Measurements from ENCODE around the gene COL20A1. TPM values are rescaled to one million over a fixed set of nuclear protein-coding genes. Genes with fewer than 3 reads are reported as not detected.
A peak's percentile ranks its signal among the peaks of the same experiment; 100 is the strongest.

The COL20A1 gene
- total and polyA plus RNA-seq, 2 of the 13 experiments (the other 11 are each of a cell fraction or from before 2014, with no cell fraction given), result not detected

DNA sequence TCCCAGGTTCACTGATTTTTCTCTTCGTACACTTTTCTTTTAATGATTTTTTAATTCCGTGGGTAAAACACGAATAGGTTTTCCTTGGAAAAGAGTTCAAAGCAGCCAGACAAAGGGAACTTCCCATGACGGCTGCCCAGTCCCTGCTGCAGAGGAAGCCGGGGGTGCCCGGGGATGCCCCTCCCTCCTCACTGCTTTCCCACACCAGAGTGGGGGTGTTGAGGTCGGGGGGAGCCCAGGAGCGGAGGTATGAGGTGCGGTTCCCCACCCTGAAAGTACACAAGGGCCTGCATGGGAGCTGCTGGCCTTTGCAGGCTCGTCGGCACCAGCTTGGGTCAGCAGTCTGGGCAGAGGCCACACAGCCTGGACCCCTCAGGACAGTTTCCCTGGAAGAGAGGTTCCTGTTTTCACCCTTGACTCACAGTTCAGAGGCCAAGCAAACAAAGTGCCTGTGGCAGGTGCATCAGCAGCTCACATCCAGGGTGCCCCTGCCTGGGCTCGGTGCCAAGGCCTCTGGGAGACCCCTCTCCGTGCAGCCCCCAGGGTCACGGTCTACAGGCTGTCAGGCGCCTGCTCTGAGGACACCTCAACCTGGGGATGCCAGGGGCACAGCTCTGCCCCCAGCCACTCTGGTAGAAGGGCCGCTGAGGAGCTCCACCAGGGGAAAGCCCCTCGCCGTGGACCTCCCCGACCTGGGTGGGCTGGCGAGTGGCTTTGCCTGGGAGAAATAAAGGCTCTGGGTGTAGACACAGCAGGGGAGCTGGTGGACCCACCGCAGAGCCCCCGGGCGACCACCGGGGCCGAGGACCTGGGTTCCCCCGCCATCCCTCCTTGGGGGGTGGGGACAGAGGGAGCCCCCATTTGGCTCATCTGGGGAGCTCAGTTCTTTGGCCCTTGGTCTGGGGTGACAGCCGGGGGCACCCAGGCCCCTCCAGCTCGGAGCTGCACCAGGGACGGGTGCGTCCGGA lies 83.6 kb downstream of the COL20A1 start (continued):
- TF ChIP-seq HNF4G (IDR thresholded peaks at IDR 0.05; ENCODE audit: borderline replicate concordance, low read depth, low read length), result peak; percentile 48; the same call in 1 of the 2 replicates
- TF ChIP-seq HNF4G (CRISPR knock-in tag; IDR thresholded peaks at IDR 0.05; ENCODE audit: borderline replicate concordance, low read depth), result no peak
- TF ChIP-seq AGO1 (IDR thresholded peaks at IDR 0.05; ENCODE audit: low read depth, low read length, poor library complexity, severe bottlenecking), result peak; percentile 38
- no peak for TF ChIP-seq MEF2D (CRISPR knock-in tag; IDR thresholded peaks at IDR 0.05)
- TF ChIP-seq SRY (CRISPR knock-in tag; IDR thresholded peaks at IDR 0.05), result 0 out of 2 replicates have a peak, but pooled peaks have one; percentile 27
- no peak for TF ChIP-seq ZBTB26 (CRISPR knock-in tag; IDR thresholded peaks at IDR 0.05; ENCODE audit: borderline replicate concordance)
- 0 out of 2 replicates have a peak, but pooled peaks have one; percentile 10 for TF ChIP-seq ZNF30 (CRISPR knock-in tag; IDR thresholded peaks at IDR 0.05)
- TF ChIP-seq EP300 (IDR thresholded peaks at IDR 0.05; ENCODE audit: low read depth in 2 of 2, low read length in 2 of 2), result no peak
- TF ChIP-seq EP300 (CRISPR knock-in tag; IDR thresholded peaks at IDR 0.05; ENCODE audit: borderline replicate concordance), result no peak
- TF ChIP-seq LRRFIP1 (CRISPR knock-in tag; conservative IDR thresholded peaks at IDR 0.05), result no peak
- 0 out of 2 replicates have a peak, but pooled peaks have one; percentile 22 for TF ChIP-seq HDAC2 (CRISPR knock-in tag; IDR thresholded peaks at IDR 0.05)
- peak; percentile 86 for TF ChIP-seq NR2C2 (CRISPR knock-in tag; IDR thresholded peaks at IDR 0.05; ENCODE audit: borderline replicate concordance)
- peak; percentile 42; the same call in 1 of the 2 replicates for TF ChIP-seq TARDBP (CRISPR knock-in tag; IDR thresholded peaks at IDR 0.05)
- TF ChIP-seq, protein P1, sequence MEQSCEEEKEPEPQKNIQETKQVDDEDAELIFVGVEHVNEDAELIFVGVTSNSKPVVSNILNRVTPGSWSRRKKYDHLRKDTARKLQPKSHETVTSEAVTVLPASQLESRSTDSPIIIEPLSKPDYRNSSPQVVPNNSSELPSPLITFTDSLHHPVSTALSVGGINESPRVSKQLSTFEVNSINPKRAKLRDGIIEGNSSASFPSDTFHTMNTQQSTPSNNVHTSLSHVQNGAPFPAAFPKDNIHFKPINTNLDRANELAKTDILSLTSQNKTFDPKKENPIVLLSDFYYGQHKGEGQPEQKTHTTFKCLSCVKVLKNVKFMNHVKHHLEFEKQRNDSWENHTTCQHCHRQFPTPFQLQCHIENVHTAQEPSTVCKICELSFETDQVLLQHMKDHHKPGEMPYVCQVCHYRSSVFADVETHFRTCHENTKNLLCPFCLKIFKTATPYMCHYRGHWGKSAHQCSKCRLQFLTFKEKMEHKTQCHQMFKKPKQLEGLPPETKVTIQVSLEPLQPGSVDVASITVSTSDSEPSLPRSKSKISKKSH (CRISPR knock-in tag; IDR thresholded peaks at IDR 0.05; ENCODE audit: borderline replicate concordance), result peak; percentile 34; the same call in 1 of the 2 replicates
- peak; percentile 45; the same call in 1 of the 2 replicates for TF ChIP-seq FOSL2 (CRISPR knock-in tag; IDR thresholded peaks at IDR 0.05)
- TF ChIP-seq ZNF263 (CRISPR knock-in tag; IDR thresholded peaks at IDR 0.05), result 0 out of 2 replicates have a peak, but pooled peaks have one; percentile 52
- peak; percentile 39 for TF ChIP-seq TEAD3 (CRISPR knock-in tag; optimal IDR thresholded peaks at IDR 0.05; ENCODE audit: borderline replicate concordance)
- no peak for TF ChIP-seq THAP11 (CRISPR knock-in tag; IDR thresholded peaks at IDR 0.05)
- TF ChIP-seq, protein P2, sequence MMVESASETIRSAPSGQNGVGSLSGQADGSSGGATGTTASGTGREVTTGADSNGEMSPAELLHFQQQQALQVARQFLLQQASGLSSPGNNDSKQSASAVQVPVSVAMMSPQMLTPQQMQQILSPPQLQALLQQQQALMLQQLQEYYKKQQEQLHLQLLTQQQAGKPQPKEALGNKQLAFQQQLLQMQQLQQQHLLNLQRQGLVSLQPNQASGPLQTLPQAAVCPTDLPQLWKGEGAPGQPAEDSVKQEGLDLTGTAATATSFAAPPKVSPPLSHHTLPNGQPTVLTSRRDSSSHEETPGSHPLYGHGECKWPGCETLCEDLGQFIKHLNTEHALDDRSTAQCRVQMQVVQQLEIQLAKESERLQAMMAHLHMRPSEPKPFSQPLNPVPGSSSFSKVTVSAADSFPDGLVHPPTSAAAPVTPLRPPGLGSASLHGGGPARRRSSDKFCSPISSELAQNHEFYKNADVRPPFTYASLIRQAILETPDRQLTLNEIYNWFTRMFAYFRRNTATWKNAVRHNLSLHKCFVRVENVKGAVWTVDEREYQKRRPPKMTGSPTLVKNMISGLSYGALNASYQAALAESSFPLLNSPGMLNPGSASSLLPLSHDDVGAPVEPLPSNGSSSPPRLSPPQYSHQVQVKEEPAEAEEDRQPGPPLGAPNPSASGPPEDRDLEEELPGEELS (CRISPR knock-in tag; IDR thresholded peaks at IDR 0.05), result 0 out of 2 replicates have a peak, but pooled peaks have one; percentile 17
